Upper lobe of left lung (tissue), 4 donors: ENCODE data around the gene FABP6.

Experiments
- EP300 ChIP-seq, 4 donors: sonication (generic); formaldehyde crosslinking; IDR thresholded peaks; one replicate each; pipeline ENCODE4 v1.5.1; 2017; ENCODE audit warnings: antibody characterized with exemption in 4 of 4, control low read depth in 2 of 4
- POLR2A ChIP-seq, 4 donors: fragments of 450-650 bp; IDR thresholded peaks; one replicate each; pipeline ENCODE4 v1.5.1; 2016 to 2017; ENCODE audit warnings: antibody characterized with exemption in 4 of 4, mild to moderate bottlenecking in 2 of 4
- TF ChIP-seq, protein P1 (sequence below), 6 experiments: fragments of 450-650 bp in 4 of 6; fragments of 200-600 bp in 2 of 6; sonication (generic) in 2 of 6; IDR thresholded peaks; one replicate each; pipeline ENCODE4 v1.5.1; 2016 to 2019; ENCODE audit warnings: antibody characterized with exemption in 6 of 6

DNA sequence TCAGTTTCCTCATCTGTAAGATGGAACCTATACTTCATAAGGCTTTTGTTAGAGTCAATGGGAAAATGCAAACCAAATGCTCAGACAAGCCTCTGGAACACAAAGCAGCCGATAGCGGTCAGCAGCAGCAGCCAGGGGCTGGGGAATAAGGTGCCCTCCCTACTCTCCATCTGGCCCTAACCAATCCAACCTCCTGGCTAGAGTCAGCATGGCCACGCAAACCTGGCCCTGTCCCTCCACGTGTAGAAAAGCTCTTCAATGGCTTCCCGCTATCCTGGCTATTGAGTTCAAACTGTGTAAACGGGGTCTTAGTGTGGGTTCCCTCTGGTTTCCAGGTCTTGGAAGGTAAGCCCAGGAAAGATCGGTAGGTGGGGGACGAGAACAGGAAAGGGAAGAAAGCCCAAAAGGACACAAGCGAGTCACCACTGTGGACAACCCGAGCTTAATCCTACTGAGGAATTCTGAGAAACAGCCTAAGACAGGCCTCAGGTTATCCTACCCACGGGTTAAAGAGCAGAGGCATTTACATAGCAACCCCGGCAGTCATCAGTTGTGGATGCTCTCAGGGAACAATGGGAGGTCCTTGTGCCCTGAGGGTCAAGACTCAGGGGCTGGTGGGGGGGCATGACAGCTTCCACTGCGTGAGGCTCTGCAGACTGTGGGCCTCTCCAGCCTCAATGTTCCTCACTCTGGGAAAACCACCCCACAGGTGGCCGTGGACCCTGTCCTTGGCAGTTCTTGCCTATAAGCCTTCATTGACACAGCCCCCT, 30.9 kb downstream of the FABP6 start:
- TF ChIP-seq, protein P1, sequence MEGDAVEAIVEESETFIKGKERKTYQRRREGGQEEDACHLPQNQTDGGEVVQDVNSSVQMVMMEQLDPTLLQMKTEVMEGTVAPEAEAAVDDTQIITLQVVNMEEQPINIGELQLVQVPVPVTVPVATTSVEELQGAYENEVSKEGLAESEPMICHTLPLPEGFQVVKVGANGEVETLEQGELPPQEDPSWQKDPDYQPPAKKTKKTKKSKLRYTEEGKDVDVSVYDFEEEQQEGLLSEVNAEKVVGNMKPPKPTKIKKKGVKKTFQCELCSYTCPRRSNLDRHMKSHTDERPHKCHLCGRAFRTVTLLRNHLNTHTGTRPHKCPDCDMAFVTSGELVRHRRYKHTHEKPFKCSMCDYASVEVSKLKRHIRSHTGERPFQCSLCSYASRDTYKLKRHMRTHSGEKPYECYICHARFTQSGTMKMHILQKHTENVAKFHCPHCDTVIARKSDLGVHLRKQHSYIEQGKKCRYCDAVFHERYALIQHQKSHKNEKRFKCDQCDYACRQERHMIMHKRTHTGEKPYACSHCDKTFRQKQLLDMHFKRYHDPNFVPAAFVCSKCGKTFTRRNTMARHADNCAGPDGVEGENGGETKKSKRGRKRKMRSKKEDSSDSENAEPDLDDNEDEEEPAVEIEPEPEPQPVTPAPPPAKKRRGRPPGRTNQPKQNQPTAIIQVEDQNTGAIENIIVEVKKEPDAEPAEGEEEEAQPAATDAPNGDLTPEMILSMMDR (IDR thresholded peaks at IDR 0.05): no peak
- TF ChIP-seq POLR2A (IDR thresholded peaks at IDR 0.05): no peak
- TF ChIP-seq EP300 (IDR thresholded peaks at IDR 0.05): no peak
